OCI-LY7 (cell line): ENCODE measurements around the gene EBF3. TPM values are rescaled to one million over a fixed set of nuclear protein-coding genes. Genes with fewer than 3 reads are reported as not detected.

Experiments
- BruUV-seq: library from RNA; stranded (reverse); fragments of 400-500 nt; replicated peaks from 2 replicates; lab custom pipeline; 2021; lab: Mats Ljungman, UMichigan
- CTCF ChIA-PET: fragments of 300-600 bp; sonication (Branson Sonifier 250); formaldehyde crosslinking; loops from one replicate; lab custom pipeline; 2022; ENCODE audit warnings: antibody characterized with exemption; ENCODE audit not compliant: unreplicated experiment; lab: Charles Lee
- POLR2A ChIA-PET: fragments of 300-600 bp; sonication (Branson Sonifier 250); formaldehyde crosslinking; loops from one replicate; lab custom pipeline; 2022; ENCODE audit warnings: antibody characterized with exemption; lab: Charles Lee
- DNase-seq: peaks from one replicate; pipeline ENCODE4 v3.0.0-alpha.2; 2015; ENCODE audit warnings: low spot score
- H2AFZ ChIP-seq: fragments of 200-600 bp; sonication (generic), shearing (Covaris generic); 2 replicates; pipeline ENCODE4 v1.6.1; 2014; ENCODE audit warnings: mild to moderate bottlenecking, antibody characterized with exemption, low read length, moderate library complexity
- H3K27ac ChIP-seq: fragments of 200-600 bp; sonication (generic); 2 replicates; pipeline ENCODE4 v1.5.1; 2014; ENCODE audit warnings: mixed run types, low read depth, mild to moderate bottlenecking, moderate library complexity, low read length, inconsistent platforms; ENCODE audit not compliant: poor library complexity, severe bottlenecking
- H3K36me3 ChIP-seq: fragments of 200-600 bp; sonication (generic); 2 replicates; pipeline ENCODE4 v1.6.1; 2014; ENCODE audit warnings: mild to moderate bottlenecking, antibody characterized with exemption, low read length, moderate library complexity, mixed read lengths; ENCODE audit not compliant: insufficient read depth
- H3K4me1 ChIP-seq: fragments of 200-600 bp; sonication (generic); 2 replicates; pipeline ENCODE4 v1.5.1; 2014; ENCODE audit warnings: mild to moderate bottlenecking, low read length; ENCODE audit not compliant: insufficient read depth, poor library complexity, severe bottlenecking
- H3K4me2 ChIP-seq: fragments of 200-600 bp; sonication (generic); 2 replicates; pipeline ENCODE4 v1.6.1; 2014; ENCODE audit warnings: mild to moderate bottlenecking, low read length
- H3K4me3 ChIP-seq: fragments of 200-600 bp; sonication (generic); 2 replicates; pipeline ENCODE4 v1.5.1; 2014; ENCODE audit warnings: mild to moderate bottlenecking, low read depth, low read length; ENCODE audit not compliant: poor library complexity, severe bottlenecking
- H3K79me2 ChIP-seq: fragments of 200-600 bp; sonication (generic); 2 replicates; pipeline ENCODE4 v1.6.1; 2016; ENCODE audit warnings: low read depth, mild to moderate bottlenecking, low read length, moderate library complexity, mixed read lengths; ENCODE audit not compliant: insufficient read depth
- H3K9me2 ChIP-seq: fragments of 200-600 bp; sonication (generic); 2 replicates; pipeline ENCODE4 v1.6.1; 2016; ENCODE audit warnings: mild to moderate bottlenecking, low read length, mixed read lengths; ENCODE audit not compliant: insufficient read depth
- H3K9me3 ChIP-seq: fragments of 200-600 bp; sonication (generic); 2 replicates; pipeline ENCODE4 v1.6.1; 2014; ENCODE audit warnings: mild to moderate bottlenecking, mixed run types, low read length, mixed read lengths
- H4K20me1 ChIP-seq: fragments of 200-600 bp; sonication (generic); 2 replicates; pipeline ENCODE4 v1.6.1; 2014; ENCODE audit warnings: mild to moderate bottlenecking, antibody characterized with exemption, low read length, moderate library complexity, mixed read lengths; ENCODE audit not compliant: insufficient read depth
- EZH2phosphoT487 ChIP-seq: fragments of 200-600 bp; sonication (generic); IDR thresholded peaks from 2 replicates; pipeline ENCODE4 v1.6.1; 2018; ENCODE audit warnings: low read depth, borderline replicate concordance, mild to moderate bottlenecking, mixed run types, antibody characterized with exemption, low read length, moderate library complexity, mixed read lengths
- intact Hi-C: fragments of 100-400 bp; cut with micrococcal nuclease; formaldehyde crosslinking; loops from one replicate; pipeline ENCODE4 v1.10.0; 2022; ENCODE audit not compliant: unreplicated experiment
- total RNA-seq, 2 experiments: library from RNA; depleted of rRNA in 1 of 2; stranded (reverse); fragments of >200 nt in 1 of 2; shearing (Covaris generic) in 1 of 2; gene quantifications; 2 replicates each; pipeline ENCODE4 v1.2.3, GENCODE V29; 2014 to 2022
- TF ChIP-seq, protein P1 (sequence below): fragments of 200-600 bp; sonication (generic); conservative IDR thresholded peaks from 2 replicates; pipeline ENCODE4 v1.5.1; 2014; ENCODE audit warnings: mild to moderate bottlenecking, antibody characterized with exemption, low read length, moderate library complexity, mixed read lengths

EBF3 gene
- total RNA-seq, 2 experiments from 2014 or later, result not detected

DNA sequence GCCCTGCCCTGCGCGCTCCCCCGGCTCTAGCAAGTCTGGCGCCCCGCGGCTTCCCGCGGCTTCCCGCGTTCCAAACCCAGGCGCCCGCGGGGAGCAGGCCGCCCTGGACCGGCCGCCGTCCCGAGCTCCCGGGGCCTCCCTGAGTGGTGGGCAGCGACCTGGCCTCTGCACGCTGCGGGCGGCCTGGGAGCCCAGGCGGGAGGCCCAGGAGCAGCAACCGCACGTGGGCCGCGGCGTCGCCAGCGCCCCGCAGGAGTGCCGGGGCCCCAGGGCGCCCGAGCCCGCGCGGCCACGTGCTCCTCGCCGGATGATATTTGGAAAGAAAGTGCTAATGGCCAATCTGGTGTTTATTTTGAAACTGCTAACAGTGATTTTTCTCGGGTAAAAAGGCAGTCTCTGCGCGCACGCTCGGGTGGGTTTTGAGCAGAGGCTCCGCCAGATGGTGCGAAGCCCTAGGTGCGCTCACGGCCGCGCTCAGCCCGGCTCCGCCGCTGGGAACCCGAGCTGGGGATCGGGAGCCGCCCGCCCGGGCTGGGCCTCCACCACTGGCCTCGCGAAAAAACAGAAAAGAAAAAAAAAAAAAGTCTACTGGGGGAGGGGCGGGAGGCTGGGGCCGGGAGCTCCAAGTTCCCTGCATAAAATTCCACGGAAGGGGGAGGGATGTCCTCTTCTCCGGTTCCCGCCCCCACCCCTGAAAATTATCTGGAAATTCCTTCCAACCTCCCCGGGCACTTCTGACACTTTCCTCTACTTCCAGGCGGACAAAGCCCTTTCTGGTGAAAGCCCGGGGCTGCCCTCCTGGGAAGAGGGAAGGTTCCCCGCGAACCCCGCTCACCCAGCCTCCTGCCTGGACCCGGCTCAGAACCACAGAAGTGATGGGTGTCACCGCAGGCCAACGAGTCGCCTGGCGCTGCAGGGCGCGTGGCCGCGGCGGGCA lies 4.3 kb downstream of the EBF3 start:
- no TSS peak for BruUV-seq
- Histone ChIP-seq H3K9me2 (no peaks in the 10 kb centered on the region), H2AFZ (no peak overlapping the region), H3K4me2 (no peak overlapping the region), H3K79me2 (no peaks in the 10 kb centered on the region), H3K27ac (no peak overlapping the region), H3K9me3 (no peaks in the 10 kb centered on the region), H3K36me3 (no peaks in the 10 kb centered on the region), H3K4me1 (no peaks in the 10 kb centered on the region), H3K4me3 (no peak overlapping the region), H4K20me1 (no peaks in the 10 kb centered on the region)
- intact Hi-C loops, result no loop called here
- CTCF ChIA-PET, result no interaction called here
- POLR2A ChIA-PET, result no interaction called here
- TF ChIP-seq, protein P1, sequence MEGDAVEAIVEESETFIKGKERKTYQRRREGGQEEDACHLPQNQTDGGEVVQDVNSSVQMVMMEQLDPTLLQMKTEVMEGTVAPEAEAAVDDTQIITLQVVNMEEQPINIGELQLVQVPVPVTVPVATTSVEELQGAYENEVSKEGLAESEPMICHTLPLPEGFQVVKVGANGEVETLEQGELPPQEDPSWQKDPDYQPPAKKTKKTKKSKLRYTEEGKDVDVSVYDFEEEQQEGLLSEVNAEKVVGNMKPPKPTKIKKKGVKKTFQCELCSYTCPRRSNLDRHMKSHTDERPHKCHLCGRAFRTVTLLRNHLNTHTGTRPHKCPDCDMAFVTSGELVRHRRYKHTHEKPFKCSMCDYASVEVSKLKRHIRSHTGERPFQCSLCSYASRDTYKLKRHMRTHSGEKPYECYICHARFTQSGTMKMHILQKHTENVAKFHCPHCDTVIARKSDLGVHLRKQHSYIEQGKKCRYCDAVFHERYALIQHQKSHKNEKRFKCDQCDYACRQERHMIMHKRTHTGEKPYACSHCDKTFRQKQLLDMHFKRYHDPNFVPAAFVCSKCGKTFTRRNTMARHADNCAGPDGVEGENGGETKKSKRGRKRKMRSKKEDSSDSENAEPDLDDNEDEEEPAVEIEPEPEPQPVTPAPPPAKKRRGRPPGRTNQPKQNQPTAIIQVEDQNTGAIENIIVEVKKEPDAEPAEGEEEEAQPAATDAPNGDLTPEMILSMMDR, result no peak
- no peak for TF ChIP-seq EZH2phosphoT487
- no peak for DNase-seq

DNA sequence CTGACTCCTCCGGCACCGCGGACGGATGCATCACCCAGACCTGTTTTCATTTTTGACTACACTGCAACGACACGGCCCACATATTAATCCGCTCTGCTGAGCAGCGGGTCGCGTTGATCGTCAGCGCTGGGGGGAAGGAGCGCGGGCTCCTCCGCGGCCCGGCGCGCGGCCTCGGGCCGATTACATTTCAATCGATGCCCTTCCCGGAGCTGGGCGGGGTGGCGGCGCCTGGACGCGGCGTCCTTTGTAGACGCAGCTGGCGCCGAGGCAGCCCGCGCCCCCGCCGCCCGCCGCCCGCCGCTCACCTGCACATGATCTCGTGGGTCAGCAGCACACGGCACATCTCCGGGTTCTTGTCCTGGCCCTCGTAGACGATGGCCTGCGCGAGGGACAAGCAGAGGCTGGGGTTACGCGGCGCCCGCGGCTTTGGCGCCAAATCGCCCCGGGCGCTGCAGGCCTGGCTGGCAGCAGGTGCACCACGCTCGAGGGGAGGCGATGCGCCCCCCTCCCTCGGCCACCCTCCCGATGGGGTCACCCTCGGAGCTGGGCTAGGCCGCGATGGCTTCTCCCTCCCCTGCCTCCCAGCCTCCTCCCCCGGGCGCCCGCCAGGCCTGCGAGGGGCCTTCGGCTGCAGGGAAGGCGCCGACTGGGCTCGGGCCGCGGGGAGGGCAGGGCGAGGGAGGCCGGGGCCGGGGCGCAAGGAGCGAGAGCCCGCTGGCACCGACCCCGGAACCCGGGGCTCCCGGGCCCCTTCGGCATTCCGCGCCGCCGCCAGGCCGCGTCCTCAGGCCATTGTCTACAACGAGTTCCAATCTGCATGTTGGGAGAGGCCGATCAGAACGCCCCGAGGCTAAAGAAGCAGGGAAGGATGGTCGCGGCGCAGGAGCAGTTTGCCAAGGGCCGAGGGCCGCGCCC lies 5.2 kb downstream of the EBF3 start:
- TF ChIP-seq, protein P1, result no peak
- no peak for TF ChIP-seq EZH2phosphoT487
- Histone ChIP-seq H3K27ac (no peak overlapping the region), H3K9me3 (no peaks in the 10 kb centered on the region), H2AFZ (no peak overlapping the region), H3K36me3 (no peaks in the 10 kb centered on the region), H3K4me2 (no peak overlapping the region), H3K79me2 (no peaks in the 10 kb centered on the region), H3K4me1 (no peaks in the 10 kb centered on the region), H3K9me2 (no peaks in the 10 kb centered on the region), H3K4me3 (no peak overlapping the region), H4K20me1 (no peaks in the 10 kb centered on the region)
- no peak for DNase-seq
- CTCF ChIA-PET, result no interaction called here
- intact Hi-C loops, result no loop called here
- POLR2A ChIA-PET, result no interaction called here
- BruUV-seq, result no TSS peak
